ENCODE data around the gene PRSS56.

Gene PRSS56

DNA sequence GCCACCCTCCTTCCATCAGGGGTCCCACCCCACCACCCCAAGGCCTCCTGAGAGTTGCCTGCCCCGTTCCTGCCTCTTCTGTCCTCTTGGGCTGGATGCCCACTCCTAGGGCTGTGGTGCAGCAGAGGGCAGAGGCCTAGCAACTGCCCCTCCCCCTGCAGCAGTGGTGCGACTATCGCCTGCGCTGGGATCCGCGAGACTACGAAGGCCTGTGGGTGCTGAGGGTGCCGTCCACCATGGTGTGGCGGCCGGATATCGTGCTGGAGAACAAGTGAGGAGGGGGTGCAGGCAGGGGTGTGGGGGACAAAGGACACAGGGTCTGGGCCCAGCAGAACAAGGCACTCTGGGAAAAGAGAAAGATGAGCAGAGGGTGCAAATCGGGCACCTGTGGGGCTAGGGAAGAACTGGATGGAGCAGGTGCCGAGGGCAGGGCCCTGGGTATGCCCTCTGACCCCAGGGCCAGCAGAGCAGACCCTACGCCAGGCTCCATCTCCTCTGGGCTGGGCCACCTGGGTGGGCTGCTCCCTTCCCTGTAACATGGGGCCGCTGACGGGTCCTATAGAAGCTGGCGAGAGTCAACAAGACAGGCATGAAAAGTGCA lies 20.4 kb downstream of the PRSS56 start:
- DNase-seq (ENCODE audit: low read depth in 2 of 2, low spot score in 1 of 2): no peak

DNA sequence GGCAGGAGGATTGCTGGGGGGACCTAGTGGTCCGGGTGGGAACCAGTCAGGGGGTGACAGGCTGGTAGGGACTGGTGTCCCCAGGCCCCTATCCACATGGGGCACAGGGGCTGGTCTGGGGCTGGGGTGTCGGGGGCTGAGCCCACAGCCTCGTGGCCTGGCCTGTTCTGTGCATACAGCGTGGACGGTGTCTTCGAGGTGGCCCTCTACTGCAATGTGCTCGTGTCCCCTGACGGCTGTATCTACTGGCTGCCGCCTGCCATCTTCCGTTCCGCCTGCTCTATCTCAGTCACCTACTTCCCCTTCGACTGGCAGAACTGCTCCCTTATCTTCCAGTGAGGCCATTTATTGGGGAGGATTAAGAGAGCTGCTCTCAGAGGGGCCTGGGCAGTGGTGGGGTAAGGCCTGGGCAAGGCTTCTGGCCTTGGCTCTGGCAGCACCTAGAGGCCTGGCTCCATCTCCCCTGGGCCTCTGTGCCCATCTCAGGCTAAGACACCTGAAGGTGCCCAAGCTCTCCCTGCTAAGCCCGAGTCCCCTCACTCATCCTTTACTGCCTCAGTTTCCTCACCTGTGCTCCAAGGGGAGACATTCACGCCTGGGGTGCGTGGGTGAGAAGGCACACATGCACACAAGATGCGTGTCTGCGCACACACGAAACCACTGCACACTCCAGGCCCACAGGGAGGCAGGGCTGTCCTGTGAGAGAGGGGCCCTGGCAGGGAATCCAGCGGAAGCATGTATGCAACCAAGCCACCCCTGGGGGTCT lies 21.2 kb downstream of the PRSS56 start:
- no peak for DNase-seq (ENCODE audit: low read depth in 2 of 2, low spot score in 1 of 2)

DNA sequence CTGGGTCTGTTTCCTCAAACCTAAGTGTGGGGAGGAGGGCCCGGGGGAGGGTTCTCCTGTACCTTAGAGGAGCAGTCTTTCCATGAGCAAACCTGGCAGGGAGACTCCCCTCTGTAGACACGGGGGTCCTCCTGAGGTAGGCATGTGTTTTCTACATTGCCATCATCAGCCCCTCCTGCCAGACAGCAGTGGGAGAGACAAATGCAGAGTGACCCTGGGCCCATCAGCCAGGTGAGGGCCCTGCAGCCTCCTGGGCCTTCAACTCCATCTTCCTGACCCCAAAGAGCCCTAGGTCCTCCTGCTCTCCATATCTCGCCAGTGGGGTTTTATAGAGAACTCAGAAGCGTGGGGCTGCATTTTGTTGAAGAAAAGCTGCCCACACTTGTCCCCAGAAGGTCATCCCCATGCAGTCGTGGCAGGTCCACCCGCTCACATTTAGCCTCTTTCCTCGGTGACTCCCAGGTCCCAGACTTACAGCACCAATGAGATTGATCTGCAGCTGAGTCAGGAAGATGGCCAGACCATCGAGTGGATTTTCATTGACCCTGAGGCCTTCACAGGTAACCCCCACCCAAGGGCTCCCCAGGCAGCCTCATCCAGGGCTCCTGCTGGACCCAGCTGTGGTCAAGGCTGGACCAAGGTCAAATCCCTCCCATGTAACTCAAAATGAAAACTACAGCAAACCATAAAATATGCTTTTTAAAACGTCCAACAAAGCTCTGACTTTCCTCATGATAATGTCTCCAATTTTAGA lies 21.9 kb downstream of the PRSS56 start:
- DNase-seq (ENCODE audit: low read depth in 2 of 2, low spot score in 1 of 2): no peak

DNA sequence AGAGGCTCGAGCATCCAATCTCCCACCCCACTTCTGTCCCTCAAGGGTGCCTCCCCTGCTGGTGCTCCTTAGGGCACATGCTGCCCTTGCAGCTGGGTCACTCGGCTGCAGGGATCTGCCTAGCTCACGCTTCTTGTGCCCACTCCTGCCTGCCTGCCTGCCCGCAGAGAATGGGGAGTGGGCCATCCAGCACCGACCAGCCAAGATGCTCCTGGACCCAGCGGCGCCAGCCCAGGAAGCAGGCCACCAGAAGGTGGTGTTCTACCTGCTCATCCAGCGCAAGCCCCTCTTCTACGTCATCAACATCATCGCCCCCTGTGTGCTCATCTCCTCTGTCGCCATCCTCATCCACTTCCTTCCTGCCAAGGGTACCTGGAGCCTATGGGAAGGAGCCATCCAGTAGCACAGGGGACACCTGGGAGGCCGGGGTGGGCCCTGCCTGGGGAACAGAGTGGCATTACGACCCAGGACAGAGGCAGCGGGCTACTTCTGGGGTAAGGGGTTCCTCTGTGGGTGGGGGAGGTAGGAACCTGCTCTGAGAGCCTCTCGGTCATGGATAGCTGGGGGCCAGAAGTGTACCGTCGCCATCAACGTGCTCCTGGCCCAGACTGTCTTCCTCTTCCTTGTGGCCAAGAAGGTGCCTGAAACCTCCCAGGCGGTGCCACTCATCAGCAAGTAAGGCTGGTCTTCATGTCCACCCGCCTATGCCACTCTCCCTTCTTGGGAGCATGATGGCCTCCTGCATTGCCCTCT lies 22.7 kb downstream of the PRSS56 start:
- no peak for DNase-seq (ENCODE audit: low read depth in 2 of 2, low spot score in 1 of 2)

DNA sequence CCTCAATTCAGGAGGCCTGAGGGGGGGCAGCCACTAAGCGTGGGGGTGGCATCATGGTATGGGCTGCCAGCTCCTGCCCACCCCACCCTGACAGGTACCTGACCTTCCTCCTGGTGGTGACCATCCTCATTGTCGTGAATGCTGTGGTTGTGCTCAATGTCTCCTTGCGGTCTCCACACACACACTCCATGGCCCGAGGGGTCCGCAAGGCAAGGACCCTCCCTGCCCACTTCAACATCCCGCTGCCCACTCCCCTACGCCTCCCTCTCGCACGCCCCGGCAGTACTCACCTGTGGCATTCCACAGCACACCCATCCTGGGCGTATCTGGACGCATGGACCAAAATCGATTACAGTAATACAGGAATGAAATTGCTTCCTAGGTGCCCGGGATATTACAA lies 23.3 kb downstream of the PRSS56 start:
- DNase-seq (ENCODE audit: low read depth in 2 of 2, low spot score in 1 of 2): no peak

DNA sequence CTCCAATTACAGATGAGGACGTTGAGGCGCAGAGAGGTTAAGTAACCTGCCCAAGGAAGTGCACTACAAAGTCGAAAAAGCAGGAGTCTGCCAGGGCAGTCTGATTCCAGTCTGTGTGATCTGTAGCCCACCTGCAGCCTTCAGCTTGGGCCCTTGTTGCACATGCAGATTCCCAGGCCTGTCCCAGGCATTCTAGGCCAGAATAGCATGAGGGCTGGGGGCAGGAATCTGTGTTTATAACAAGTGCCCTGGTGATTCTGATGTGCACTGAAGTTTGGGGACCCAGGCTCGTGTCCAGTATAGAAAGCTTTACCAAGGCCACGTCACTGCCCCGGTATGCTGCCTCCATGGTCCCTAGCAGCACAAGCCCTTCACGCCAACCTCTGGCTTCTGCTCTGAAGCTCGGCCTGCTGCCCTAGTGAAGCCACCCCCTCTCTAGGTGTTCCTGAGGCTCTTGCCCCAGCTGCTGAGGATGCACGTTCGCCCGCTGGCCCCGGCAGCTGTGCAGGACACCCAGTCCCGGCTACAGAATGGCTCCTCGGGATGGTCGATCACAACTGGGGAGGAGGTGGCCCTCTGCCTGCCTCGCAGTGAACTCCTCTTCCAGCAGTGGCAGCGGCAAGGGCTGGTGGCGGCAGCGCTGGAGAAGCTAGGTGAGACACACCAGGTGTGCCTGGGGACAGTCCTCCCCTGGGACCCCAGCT lies 23.9 kb downstream of the PRSS56 start:
- DNase-seq (ENCODE audit: low read depth in 2 of 2, low spot score in 1 of 2): no peak

DNA sequence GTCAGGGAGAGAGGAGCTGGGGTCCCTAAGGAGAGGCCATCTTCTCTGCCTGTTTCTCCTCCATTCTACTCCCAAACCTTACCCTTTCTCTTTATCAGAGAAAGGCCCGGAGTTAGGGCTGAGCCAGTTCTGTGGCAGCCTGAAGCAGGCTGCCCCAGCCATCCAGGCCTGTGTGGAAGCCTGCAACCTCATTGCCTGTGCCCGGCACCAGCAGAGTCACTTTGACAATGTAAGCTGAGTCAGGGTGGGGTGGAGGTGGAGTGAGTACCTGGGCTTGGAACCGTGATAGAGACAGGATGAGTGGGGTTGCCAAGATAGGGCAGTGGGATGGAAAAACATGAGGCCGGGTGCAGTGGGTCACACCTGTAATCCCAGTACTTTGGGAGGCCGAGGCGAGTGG lies 24.5 kb downstream of the PRSS56 start:
- DNase-seq (ENCODE audit: low read depth in 2 of 2, low spot score in 1 of 2): no peak

DNA sequence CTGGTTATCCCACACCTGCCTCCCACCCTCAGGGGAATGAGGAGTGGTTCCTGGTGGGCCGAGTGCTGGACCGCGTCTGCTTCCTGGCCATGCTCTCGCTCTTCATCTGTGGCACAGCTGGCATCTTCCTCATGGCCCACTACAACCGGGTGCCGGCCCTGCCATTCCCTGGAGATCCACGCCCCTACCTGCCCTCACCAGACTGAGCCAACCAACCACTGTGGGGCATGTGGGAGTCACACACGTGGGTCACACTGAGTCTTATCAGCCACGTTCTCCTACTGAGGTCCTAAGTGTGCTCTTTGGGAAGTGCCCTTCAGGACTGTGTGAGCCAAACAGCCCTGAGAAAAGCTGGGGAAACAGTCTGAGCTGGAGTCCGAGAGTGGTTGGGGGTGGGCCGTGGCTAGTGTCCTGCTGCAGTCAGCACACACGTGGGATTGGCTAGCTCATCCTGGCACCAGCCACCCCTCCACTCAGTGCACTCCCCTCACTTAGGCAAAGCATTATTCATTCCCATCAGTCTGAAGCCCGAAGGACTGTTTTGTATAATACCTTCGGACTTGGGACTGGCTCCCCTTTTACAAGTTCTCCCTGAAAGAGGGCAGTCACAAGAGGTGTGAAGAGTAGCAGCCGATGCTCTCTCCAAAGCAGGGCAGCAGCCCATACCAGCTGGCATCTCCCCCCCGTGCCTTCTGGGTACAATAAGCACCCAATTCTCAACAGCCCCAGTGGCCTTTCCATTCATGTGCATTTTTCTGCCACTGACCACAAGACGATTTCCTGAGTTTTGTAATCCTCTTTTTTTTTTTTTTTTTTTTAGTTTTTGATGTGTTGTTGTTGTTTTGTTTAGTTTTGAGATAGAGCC lies 25.6 kb downstream of the PRSS56 start:
- DNase-seq (ENCODE audit: low read depth in 2 of 2, low spot score in 1 of 2): no peak

DNA sequence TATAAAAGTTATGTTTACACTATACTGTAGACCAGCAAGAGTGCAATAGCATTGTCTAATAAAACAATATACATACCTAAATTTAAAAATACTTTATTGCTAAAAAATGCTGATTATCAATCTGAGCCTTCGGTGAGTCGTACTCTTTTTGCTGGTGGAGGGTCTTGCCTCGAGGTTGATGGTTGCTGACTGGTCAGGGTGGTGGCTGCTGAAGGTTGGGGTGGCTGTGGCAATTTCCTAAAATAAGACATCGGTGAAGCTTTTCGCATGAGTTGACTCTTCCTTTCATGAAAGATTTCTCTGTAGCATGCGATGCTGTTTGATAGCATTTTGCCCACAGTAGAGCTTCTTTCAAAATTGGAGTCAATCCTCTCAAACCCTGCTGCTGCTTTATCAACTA lies 27.8 kb downstream of the PRSS56 start:
- DNase-seq (ENCODE audit: low read depth in 2 of 2, low spot score in 1 of 2): no peak

DNA sequence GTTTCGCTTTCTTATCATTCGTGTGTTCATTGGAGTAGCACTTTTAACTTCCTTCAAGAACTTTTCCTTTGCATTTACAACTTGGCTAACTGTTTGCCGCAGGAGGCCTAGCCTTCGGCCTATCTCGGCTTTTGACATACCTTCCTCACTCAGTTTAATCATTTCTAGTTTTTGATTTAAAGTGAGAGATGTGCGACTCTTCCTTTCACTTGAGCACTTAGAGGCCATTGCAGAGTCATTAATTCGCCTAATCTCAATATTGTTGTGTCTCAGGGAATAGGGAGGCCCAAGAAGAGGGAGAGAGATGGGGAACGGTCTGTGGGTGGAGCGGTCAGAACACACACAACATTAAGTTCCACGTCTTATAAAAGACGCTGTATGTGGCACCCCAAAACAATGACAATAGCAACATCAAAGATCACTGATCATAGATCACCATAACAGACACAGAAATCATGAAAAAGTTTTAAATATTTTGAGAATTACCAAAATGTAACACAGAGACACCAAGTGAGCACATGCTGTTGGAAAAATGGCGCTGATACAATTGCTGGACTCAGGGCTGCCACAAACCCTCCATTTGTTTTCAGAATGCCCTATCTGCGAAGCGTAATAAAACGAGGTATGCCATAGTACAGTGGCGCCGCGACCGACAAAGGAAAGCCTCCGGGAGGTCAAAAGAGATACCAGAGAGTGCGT lies 29.6 kb downstream of the PRSS56 start:
- DNase-seq (ENCODE audit: low read depth in 2 of 2, low spot score in 1 of 2): no peak

DNA sequence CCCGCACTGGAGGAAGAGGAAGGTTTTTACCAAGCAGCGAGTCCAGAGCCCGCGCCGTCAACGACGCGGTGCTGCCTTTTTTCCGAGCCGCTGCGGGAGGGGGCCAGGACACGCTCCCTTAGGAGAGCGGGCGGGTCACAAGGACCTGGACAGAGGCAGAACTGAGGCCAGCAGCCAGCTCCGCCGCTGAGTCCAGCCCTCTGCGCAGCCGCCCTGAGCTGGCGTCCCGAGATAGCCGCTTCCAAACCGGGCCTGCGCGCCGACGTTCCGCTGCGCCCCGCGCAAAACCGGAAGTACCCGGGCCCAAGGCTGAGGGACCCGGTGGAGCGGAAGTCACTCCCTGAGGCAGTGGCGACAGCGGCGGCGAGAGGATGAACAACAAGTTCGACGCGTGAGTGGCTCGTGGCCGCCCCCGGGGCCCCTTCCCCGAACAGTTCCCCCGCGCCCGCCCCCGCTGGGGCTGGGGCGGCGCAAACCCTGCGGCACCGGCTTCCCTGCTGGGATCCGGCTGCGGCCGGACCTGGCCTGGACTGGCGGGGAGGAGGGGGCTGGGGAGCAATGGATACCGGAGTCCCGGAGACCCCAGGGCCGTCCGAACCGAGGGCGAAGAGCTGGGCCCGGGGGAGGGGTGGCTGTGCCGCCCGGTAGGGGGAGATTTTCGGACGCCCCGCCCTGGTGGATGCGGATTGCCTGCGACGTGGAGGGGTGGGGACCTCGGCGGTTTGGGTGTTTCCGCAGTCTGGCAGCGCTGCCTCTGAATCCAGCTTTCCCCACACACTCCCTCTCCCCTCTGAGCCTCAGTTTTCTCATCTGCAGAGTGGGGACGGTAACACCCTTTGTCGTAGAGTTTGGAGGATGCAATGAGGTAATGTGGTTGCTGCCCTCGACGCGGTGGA lies 30.4 kb downstream of the PRSS56 start, which contains the start of the genes EIF4E2 and TIGD1:
EIF4E2 (plus strand) TSS at position 336 of the 896 bp plus-strand sequence; CDS start at position 372, 36 bp downstream.
TIGD1 (minus strand) TSS at position 204 of the 896 bp plus-strand sequence. CDS start 675 bp downstream, outside the sequence.
- DNase-seq (ENCODE audit: low read depth in 2 of 2, low spot score in 1 of 2): peak; percentile 72 to 82

DNA sequence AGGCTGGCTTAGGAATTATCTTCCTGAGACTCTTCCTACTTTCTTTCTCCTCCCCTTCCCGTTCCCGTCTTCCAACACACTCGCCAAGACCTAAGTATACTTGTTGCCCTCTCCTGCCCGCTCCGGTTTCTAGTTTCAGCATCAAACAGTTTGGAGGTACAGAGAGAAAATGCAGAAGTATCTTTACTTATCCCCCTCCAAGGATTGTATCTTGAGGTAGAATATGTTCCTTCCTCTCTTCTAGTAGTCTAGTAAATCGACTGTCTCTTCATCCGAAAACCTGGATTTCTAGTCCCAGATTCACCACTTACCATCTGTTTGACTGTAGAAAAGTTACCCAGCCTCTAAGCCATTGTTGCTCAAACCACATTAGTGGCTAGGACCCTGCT lies 31.1 kb downstream of the PRSS56 start:
- DNase-seq (ENCODE audit: low read depth in 2 of 2, low spot score in 1 of 2): no peak

DNA sequence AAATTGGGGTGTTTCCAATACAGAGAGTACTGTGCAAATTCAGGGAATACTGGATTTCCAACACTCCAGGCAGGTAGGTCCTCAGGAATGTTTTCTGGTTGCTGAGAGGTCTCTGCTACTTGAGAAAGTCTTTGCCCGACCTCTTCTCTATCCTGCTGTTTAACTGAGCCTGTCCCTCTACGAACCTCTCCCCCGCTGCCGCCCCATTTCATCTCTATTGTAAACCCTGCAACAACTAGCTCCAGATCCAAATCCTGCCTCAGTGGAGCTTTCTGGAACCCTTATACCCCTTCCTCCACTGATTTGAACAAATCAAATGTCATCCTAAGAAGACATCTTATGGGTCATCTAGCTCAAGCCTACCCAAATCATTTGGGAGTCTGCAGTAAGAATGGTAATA lies 31.6 kb downstream of the PRSS56 start:
- no peak for DNase-seq (ENCODE audit: low read depth in 2 of 2, low spot score in 1 of 2)

DNA sequence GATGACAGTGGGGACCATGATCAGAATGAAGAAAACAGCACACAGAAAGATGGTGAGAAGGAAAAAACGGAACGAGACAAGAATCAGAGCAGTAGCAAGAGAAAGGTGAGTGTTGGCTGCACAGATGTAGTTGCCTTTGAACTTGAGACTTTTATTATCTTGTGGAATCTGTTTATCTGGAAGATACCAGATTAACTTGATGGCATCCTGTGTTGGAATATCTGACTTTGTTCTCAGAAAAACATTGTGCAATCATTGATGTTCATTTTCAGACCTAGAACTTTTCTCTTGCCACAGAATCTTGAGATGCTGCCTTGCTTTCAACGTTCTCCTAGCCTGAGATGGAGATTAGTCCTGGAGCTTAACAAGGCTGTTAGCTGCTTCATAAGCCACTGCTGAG lies 36.2 kb downstream of the PRSS56 start:
- no peak for DNase-seq (ENCODE audit: low read depth in 2 of 2, low spot score in 1 of 2)

DNA sequence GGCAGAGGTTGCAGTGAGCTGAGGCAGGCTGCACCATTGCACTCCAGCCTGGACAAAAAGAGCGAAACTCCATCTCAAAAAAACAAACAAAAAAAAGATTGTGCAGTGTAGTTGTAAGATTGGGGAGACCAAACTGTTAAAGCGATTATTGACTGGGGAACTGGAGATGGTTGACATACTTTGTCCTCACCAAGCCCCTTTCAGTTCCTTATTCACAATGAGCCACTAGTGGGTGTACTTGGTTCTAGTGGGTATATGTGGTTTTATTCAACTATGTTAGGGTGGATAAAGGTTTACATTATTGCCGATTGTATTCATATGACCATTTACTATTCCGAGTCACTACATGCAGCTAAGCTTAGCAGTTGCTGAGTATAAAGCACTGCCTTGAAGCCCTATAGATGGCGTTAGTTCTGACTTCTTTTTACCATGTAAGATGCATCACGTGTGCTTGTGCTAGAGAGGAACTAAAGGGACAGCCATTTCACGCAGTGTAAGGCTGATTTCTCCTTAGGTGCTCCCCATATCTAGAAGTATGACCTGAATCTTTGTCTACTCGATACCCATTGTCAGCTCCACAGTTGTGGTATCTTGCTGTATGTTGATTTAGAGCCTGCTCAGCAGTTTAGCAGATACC lies 42.4 kb downstream of the PRSS56 start:
- no peak for DNase-seq (ENCODE audit: low read depth in 2 of 2, low spot score in 1 of 2)

DNA sequence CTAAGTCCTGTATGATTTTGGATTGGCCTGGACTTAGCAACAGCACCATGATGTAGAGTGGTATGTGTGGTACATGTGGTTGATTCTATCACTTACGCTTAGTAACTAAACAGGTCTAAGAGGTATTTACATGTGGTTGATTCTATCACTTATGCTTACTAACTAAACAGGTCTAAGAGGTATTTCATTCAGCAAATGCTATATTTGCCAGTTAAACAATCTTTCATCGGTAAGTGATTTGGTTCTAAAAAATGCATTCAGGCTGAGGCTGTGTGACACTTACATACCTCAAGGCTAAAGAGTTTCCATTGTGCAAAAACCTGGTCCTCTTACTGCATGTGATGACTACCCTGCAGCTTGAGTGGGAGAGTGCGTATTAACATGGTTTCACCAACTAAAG lies 43.4 kb downstream of the PRSS56 start:
- DNase-seq (ENCODE audit: low read depth in 2 of 2, low spot score in 1 of 2): no peak

DNA sequence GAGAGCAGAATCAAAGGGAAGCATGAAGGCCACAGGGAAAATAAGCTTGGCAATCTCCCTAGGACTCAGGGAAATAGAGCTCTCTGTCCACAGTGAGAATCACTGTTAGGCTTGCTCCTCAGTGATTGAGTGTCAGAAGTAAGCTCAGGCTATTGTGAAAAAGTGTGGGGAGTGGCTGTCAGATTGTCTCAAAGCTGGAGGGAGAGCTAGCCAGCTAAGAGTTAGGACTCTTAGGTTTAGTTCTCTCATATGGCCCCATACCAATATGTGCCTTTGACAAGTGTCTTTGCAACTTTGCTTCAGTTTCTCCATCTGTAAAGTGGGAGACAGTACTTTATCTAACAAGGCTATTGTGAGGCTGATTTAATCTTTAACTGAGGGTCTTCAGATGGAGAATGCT lies 47.5 kb downstream of the PRSS56 start:
- no peak for DNase-seq (ENCODE audit: low read depth in 2 of 2, low spot score in 1 of 2)

DNA sequence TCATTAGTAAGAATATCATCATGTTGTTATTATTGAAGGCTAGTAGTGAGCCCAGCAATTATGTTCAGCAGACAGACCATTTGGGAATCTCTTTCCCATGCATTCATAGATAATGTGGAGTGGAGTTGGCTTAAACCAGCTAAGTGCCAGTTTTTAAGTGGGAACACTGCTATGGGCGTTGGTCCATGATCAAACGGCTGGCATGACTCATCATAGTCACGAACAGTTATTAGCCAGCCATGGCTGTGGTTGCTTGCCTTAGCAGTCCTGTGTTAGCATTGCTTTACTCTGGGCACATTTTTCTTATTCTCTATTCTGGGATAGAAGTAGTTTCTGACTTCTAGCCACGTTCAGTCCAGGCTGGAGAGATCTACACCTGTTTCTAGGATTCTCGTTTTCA lies 48.0 kb downstream of the PRSS56 start:
- no peak for DNase-seq (ENCODE audit: low read depth in 2 of 2, low spot score in 1 of 2)

Measured in stimulated activated CD8-positive, alpha-beta memory T cell treated with anti-CD3 and anti-CD28 coated beads, Interleukin-4, amount 100 ng/mL, for 1 hour (primary cell).